ENCODE measurements around the gene PLEKHA5.
"Not testable (repeated sequence)": the region's sequence is repeated elsewhere in the genome, so short reads cannot be mapped to it uniquely, and the experiment has no call there.

The PLEKHA5 gene

DNA sequence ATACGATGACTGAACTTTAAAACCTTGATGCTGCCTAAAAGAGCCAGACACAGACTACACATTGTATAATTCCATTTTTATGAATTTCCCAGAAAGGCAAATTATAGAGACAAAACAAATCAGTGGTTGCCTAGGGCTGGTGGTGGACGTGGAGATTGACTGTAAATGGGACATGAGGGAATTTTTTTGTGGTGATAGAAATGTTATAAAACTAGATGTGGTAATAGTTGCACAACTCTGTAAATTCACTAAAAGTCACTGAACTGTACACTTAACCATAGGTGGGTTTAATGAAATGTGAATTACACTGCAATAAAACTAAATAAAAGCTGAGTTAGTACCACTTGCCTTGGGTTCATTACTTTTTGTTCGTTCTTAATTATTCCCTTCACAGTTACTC, 72.1 kb downstream of the PLEKHA5 start:
- no peak for DNase-seq (ENCODE audit: low read depth, low spot score)

GRCh38 chr12:19203013-19203412, 73.5 kb downstream of the PLEKHA5 start:
- no peak for DNase-seq (ENCODE audit: low read depth, low spot score)

GRCh38 chr12:19203539-19204506, 74.3 kb downstream of the PLEKHA5 start:
- DNase-seq (ENCODE audit: low read depth, low spot score): no peak

GRCh38 chr12:19205120-19205519, 75.6 kb downstream of the PLEKHA5 start:
- no peak for DNase-seq (ENCODE audit: low read depth, low spot score)

- DNase-seq (ENCODE audit: low read depth, low spot score): no peak
Measured at GRCh38 chr12:19206493-19207077, 77.1 kb downstream of the PLEKHA5 start.

GRCh38 chr12:19208456-19208855, 78.9 kb downstream of the PLEKHA5 start:
- DNase-seq (ENCODE audit: low read depth, low spot score): no peak

- no peak for DNase-seq (ENCODE audit: low read depth, low spot score)
Measured at GRCh38 chr12:19209661-19210060, 80.1 kb downstream of the PLEKHA5 start.

DNA sequence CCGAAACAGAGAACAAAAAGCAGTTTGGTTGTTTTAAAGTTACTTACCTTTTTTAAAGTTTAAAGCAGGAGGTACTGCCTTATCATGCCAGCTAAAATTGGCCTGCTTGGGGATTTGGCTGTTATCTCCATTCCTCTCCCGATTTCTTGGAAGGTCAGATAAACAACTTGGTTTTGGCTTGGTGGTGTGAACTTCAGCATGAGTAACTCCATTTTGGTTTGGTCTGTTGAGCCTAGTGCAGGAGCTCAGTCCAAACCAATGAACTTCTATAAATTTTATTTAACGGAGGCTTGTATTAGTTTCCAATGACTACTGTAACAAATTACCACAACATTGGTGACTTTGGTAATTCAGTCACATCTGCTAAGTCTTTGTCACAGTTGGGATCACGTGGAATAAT, 82.3 kb downstream of the PLEKHA5 start:
- no peak for DNase-seq (ENCODE audit: low read depth, low spot score)

DNA sequence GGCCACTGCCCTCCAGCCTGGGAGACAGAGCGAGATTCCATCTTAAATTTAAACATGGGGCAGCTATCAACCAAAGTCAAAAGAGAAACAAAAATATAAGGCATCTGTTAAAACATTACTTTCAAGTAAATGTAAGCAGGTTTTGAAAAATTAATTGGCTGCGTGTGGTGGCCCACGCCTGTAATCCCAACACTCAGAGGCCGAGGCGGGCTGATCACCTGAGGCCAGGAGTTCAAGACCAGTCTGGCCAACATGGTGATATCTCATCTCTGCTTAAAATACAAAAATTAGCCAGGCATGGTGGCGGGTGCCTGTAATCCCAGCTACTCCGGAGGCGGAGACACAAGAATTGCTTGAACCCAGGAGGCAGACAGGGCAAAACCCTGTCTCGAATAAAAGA, 82.7 kb downstream of the PLEKHA5 start:
- no peak for DNase-seq (ENCODE audit: low read depth, low spot score)

DNA sequence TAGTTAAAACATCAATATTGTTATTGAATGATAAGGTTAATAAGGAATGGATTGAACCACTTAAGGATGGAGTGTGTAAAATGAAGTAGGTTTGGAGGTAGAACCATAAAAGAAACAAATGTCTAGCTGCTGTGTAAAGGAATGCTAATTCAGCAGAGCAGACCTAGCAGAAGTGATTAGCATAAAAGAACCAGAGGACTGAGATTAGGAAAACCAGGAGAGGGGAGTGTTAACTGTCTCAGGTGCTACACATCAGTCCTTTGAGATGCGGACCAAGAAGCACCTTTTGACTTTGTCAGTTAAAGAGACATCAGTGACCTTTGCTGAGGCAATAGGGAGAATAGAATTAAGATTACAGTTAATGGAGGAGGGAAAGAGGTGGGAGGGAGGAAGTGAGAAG, 84.5 kb downstream of the PLEKHA5 start:
- DNase-seq (ENCODE audit: low read depth, low spot score): no peak

GRCh38 chr12:19215115-19215514, 85.6 kb downstream of the PLEKHA5 start:
- no peak for DNase-seq (ENCODE audit: low read depth, low spot score)

- DNase-seq (ENCODE audit: low read depth, low spot score): no peak
Measured at GRCh38 chr12:19217446-19217845, 87.9 kb downstream of the PLEKHA5 start.

DNA sequence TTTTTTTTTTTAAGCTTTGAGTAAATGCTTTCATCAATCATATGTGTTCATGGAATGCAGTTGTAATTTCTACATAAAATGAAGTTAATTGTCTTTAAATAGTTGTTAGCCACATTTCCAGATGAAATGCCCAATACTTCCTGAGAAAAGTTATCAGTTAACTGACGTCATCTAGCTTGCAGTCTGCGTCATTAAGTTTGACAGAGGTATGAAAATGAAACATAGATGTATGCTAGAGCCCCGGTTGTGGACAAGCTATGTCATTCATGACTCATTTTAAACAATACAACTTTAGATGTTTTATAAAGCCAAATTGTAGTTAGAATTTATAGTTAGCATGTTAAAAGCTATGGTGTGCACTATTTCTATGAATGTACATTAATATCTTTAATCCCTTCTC, 90.7 kb downstream of the PLEKHA5 start:
- DNase-seq (ENCODE audit: low read depth, low spot score): no peak

GRCh38 chr12:19220852-19221466, 91.4 kb downstream of the PLEKHA5 start:
- no peak for DNase-seq (ENCODE audit: low read depth, low spot score)

- no peak for DNase-seq (ENCODE audit: low read depth, low spot score)
Measured at GRCh38 chr12:19222558-19222957, 93.0 kb downstream of the PLEKHA5 start.

DNA sequence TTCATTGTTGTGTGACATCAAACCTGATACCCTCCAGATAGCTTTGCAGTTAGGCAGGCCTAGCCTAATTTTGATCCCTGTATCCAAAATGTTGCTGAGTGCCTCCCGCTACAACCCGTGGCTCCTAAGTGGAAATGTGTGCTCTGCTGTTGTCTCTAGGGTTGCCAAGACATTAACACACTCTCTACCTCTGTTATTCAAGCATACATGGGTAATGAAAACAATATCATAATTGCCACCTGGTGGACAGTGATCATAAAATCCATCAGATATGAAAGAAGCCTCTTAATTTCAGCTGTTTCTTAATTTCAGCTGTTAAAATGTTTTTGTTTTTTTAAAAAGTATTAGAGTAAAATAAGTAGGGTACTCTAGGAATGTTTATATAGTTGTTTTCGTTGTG, 93.5 kb downstream of the PLEKHA5 start:
- DNase-seq (ENCODE audit: low read depth, low spot score): no peak

DNA sequence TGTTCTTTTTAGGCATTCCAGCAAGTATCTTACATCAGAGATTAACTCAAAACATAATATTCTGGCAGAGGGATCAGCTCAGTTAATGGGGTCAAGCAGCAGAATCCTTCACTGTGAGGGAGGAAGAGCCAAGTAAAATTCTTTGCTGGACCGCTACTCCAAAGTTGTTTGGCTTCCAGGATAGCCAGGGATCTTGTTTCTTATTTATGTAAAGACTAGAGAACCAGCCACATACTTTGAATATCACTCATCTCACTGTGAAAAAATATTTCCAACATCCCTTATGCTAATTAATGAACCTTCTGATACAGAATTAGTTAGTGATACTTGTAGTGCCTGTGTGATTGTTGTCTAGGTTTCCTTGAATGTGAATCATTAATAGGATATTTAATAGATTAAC, 94.2 kb downstream of the PLEKHA5 start:
- DNase-seq (ENCODE audit: low read depth, low spot score): no peak

DNA sequence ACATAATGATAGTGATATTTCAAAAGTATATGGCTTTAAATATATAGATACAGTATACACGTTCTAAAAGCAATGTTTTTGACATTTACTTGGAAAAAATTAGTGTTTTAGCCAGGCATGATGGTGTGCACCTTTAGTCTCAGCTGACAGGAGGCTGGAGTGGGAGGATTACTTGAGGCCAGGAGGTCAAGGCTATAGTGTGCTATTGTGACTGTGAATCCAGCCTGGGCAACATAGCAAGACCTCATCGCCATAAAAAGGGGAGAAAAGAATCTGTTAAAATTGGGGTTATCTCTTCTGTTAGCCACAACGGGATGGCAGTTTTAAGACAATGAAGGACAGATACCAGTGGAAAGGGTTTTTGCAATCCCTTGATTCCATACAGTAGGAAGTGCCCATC, 95.2 kb downstream of the PLEKHA5 start:
- DNase-seq (ENCODE audit: low read depth, low spot score): no peak

- DNase-seq (ENCODE audit: low read depth, low spot score): no peak
Measured at GRCh38 chr12:19227190-19227879, 97.8 kb downstream of the PLEKHA5 start.

DNA sequence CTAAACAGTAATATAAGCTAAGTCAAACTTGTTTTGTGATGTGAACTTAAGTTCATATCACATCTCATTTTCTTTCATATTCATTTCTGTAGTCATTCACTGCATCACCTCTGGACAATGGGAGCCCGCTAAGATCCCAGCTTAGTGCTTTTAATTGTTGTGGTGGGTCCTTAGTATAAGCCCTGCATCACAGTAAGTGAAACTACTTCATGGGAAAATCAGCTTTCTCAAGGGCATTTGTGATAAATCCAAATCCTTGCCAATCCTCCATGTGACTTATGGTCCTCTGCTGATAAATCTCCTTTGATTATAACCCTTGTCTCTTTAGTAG, 98.3 kb downstream of the PLEKHA5 start:
- no peak for DNase-seq (ENCODE audit: low read depth, low spot score)

DNA sequence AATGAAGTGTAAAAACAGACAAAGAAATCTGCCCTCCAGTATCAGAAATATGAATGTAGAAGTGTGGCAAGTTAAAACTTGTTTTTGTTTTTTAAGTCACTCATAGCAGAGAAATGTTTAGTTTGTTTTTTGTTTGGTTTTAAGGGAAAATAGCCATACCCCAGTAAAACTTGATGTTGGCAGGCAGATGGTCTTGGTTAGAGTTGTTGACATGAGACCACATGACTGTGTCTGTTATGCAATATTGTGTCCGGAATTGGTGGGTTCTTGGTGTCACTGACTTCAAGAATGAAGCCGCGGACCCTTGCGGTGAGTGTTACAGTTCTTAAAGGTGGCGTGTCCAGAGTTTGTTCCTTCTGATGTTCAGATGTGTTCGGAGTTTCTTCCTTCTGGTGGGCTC, 99.5 kb downstream of the PLEKHA5 start:
- DNase-seq (ENCODE audit: low read depth, low spot score): not testable (repeated sequence)

GRCh38 chr12:19230299-19230866, 100.8 kb downstream of the PLEKHA5 start:
- DNase-seq (ENCODE audit: low read depth, low spot score): no peak
